Dendritic cell treated with granulocyte-macrophage colony-stimulating factor and Interleukin-4, amounts not matched to agents 40 ng/mL and 50 ng/mL, for 4 days (primary cell): ENCODE measurements around the gene ZC3H18.

Experiments
- H3K27ac Mint-ChIP-seq: one replicate; pipeline ENCODE4 v1.8.0; 2022; ENCODE audit warnings: mild to moderate bottlenecking, mixed read lengths
- H3K27me3 Mint-ChIP-seq: one replicate; pipeline ENCODE4 v1.8.0; 2022; ENCODE audit warnings: mild to moderate bottlenecking, mixed read lengths
- H3K36me3 Mint-ChIP-seq: one replicate; pipeline ENCODE4 v1.8.0; 2022; ENCODE audit warnings: low read depth, mixed read lengths
- H3K4me1 Mint-ChIP-seq: one replicate; pipeline ENCODE4 v1.8.0; 2022; ENCODE audit warnings: low read depth, mixed read lengths
- H3K4me3 Mint-ChIP-seq: one replicate; pipeline ENCODE4 v1.8.0; 2022; ENCODE audit warnings: mild to moderate bottlenecking, moderate library complexity, mixed read lengths
- H3K9me3 Mint-ChIP-seq: one replicate; pipeline ENCODE4 v1.8.0; 2022; ENCODE audit warnings: mixed read lengths
- intact Hi-C: fragments of 100-400 bp; cut with micrococcal nuclease; formaldehyde crosslinking; loops from one replicate; pipeline ENCODE4 v1.15.0; 2022

Gene ZC3H18

GRCh38 chr16:88529596-88529995 lies 40.6 kb upstream of the ZC3H18 start:
- Mint-ChIP-seq H3K9me3 (no peaks in the 10 kb centered on the region), H3K4me3 (no peak overlapping the region), H3K27me3 (peaks cover 29% of the 10 kb centered on the region), H3K4me1 (no peaks in the 10 kb centered on the region), H3K27ac (no peak overlapping the region), H3K36me3 (no peaks in the 10 kb centered on the region)
- intact Hi-C loops: no loop called here

DNA sequence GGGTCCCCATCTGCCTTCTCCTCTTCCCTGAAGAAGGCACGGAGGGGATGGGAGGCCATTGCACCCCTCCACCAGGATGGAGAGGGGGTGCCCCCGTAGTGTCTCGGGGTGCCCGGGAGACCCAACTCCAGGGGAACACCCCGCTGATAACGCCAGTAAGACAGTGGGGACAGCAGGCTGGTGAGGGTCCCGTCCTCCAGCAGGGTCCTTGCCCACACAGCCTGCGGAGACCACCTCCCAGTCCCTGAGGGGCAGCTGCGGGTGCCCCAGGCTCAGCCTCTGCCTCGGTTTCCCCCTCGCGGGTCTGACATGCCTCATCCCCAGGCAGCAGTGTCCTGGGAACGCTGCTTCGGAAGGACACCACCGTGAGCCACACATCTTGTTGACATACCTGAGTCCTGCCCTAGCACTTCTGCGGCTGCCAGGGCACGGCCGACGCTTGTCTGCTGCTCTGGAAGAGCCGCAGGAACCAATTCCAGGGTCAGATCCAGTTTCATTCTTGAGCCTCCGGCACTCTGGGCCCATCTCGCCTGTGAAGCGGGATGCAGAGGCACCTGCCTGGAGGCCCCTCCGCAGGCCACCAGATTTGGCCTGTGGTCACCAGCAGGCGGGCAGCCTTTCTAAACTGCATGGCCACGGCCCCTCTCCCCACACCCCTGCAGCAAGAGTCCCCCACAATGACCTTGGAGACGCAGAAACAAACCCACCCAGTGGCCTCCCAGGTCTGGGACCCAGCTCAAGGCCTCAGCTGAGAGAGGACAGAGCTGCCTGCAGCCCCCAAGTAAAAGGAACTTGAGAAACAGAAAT lies 39.9 kb upstream of the ZC3H18 start:
- H3K9me3 Mint-ChIP-seq: no peaks in the 10 kb centered on the region
- H3K27me3 Mint-ChIP-seq: peaks cover 23% of the 10 kb centered on the region
- H3K4me3 Mint-ChIP-seq: no peak overlapping the region
- peaks cover 4% of the 10 kb centered on the region for H3K4me1 Mint-ChIP-seq
- peaks cover 6% of the 10 kb centered on the region for H3K36me3 Mint-ChIP-seq
- H3K27ac Mint-ChIP-seq: no peak overlapping the region
- intact Hi-C loops: no loop called here

DNA sequence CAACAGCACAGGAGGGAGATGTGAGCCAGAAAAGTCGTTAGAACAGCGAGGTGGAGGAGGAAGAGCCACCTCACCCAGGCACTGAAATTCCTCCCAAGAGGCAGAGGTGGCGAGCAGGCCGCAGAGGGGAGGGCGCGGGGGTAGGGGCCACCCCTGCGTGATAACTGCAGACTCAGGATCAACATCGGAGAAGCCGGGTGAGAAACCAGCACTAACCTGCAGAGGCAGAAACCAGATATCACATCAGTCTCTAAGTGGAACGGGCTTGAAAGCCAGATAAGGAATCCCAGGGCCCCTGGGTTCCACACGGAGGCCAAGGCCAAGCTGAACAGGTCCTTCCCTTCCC lies 39.4 kb upstream of the ZC3H18 start:
- H3K4me3 Mint-ChIP-seq: no peak overlapping the region
- peaks cover 8% of the 10 kb centered on the region for H3K4me1 Mint-ChIP-seq
- H3K27me3 Mint-ChIP-seq: peaks cover 19% of the 10 kb centered on the region
- H3K27ac Mint-ChIP-seq: no peak overlapping the region
- peaks cover 11% of the 10 kb centered on the region for H3K36me3 Mint-ChIP-seq
- no peaks in the 10 kb centered on the region for H3K9me3 Mint-ChIP-seq
- intact Hi-C loops: no loop called here

DNA sequence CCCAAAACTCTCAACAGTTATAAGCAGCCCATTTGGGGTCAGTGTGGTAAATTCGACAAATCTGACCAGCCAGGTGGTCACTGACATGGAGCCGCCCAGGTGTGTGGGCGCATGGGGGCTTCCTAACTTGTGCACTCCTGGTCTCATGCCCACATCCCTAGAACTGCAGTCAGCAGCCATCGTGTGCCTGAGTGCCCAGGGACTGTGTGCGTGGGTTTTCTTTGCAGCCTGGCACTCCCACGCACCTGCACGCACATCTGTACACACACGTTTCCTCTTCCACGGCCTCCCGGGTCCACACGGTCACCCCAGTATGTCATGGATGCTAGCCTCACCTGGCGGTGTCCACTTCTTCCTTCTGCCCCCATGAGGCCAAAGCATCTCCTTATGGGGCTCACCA lies 38.9 kb upstream of the ZC3H18 start:
- no peak overlapping the region for H3K27ac Mint-ChIP-seq
- peaks cover 8% of the 10 kb centered on the region for H3K4me1 Mint-ChIP-seq
- intact Hi-C loops: no loop called here
- no peaks in the 10 kb centered on the region for H3K9me3 Mint-ChIP-seq
- peaks cover 15% of the 10 kb centered on the region for H3K27me3 Mint-ChIP-seq
- no peak overlapping the region for H3K4me3 Mint-ChIP-seq
- H3K36me3 Mint-ChIP-seq: peaks cover 11% of the 10 kb centered on the region

- no peaks in the 10 kb centered on the region for H3K9me3 Mint-ChIP-seq
- H3K4me1 Mint-ChIP-seq: peaks cover 8% of the 10 kb centered on the region
- H3K4me3 Mint-ChIP-seq: no peak overlapping the region
- H3K27ac Mint-ChIP-seq: no peak overlapping the region
- peaks cover 11% of the 10 kb centered on the region for H3K36me3 Mint-ChIP-seq
- H3K27me3 Mint-ChIP-seq: peaks cover 15% of the 10 kb centered on the region
- intact Hi-C loops: no loop called here
Observed at GRCh38 chr16:88531931-88532433, 38.2 kb upstream of the ZC3H18 start.

DNA sequence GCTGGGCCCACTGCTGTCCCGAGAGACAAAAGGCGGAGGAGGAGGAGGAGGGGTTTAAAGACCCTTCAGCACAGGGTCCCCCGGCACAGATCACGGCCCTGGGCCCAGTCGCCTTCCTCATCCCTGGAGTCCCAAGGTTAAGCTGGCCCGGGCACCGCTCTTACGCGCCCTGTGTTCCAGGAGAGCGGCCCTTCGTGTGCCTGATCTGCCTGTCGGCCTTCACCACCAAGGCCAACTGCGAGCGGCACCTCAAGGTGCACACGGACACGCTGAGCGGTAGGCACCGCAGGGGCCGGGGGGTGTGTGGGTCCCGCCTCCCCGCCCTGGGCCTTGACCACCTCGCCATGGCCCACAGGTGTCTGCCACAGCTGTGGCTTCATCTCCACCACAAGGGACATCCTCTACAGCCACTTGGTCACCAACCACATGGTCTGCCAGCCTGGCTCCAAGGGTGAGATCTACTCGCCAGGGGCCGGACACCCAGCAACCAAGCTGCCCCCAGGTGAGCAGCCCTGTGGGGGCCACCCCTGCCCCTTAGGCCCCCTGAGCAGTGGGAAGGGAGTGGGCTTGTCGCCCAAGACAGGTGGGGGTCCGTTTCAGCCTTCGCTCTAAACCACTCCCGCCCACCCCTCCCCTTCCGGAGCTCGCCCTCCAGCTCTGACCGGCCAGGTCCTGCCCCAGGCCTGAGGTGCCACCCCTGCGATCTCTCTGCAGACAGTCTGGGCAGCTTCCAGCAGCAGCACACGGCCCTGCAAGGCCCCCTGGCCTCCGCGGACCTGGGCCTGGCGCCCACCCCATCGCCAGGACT lies 37.6 kb upstream of the ZC3H18 start:
- peaks cover 8% of the 10 kb centered on the region for H3K4me1 Mint-ChIP-seq
- intact Hi-C loops: no loop called here
- no peak overlapping the region for H3K27ac Mint-ChIP-seq
- peaks cover 11% of the 10 kb centered on the region for H3K36me3 Mint-ChIP-seq
- peaks cover 18% of the 10 kb centered on the region for H3K27me3 Mint-ChIP-seq
- H3K4me3 Mint-ChIP-seq: no peak overlapping the region
- no peaks in the 10 kb centered on the region for H3K9me3 Mint-ChIP-seq

GRCh38 chr16:88533381-88533917 lies 36.8 kb upstream of the ZC3H18 start:
- Mint-ChIP-seq H3K27me3 (peaks cover 26% of the 10 kb centered on the region), H3K27ac (no peak overlapping the region), H3K36me3 (peaks cover 11% of the 10 kb centered on the region), H3K4me1 (peaks cover 8% of the 10 kb centered on the region), H3K4me3 (no peak overlapping the region), H3K9me3 (no peaks in the 10 kb centered on the region)
- intact Hi-C loops: no loop called here

DNA sequence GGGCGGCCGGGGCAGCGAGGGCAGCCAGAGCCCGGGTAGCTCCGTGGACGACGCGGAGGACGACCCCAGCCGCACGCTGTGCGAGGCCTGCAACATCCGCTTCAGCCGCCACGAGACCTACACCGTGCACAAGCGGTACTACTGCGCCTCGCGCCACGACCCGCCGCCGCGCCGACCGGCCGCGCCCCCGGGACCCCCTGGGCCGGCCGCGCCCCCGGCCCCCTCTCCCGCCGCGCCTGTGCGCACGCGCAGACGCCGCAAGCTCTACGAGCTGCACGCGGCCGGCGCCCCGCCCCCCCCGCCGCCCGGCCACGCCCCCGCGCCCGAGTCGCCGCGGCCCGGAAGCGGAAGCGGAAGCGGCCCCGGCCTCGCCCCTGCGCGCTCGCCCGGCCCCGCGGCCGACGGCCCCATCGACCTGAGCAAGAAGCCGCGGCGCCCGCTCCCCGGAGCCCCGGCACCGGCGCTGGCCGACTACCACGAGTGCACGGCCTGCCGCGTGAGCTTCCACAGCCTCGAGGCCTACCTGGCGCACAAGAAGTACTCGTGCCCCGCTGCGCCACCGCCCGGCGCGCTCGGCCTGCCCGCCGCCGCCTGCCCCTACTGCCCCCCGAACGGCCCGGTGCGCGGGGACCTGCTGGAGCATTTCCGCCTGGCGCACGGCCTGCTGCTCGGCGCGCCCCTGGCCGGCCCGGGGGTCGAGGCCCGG lies 36.1 kb upstream of the ZC3H18 start:
- Mint-ChIP-seq H3K4me1 (peaks cover 8% of the 10 kb centered on the region), H3K9me3 (no peaks in the 10 kb centered on the region), H3K36me3 (peaks cover 11% of the 10 kb centered on the region), H3K27me3 (peaks cover 29% of the 10 kb centered on the region), H3K4me3 (peak overlapping the region; percentile 65), H3K27ac (peak overlapping the region; percentile 78)
- intact Hi-C loops: no loop called here

- Mint-ChIP-seq H3K27me3 (peaks cover 35% of the 10 kb centered on the region), H3K9me3 (no peaks in the 10 kb centered on the region), H3K36me3 (peaks cover 11% of the 10 kb centered on the region), H3K27ac (peak overlapping the region; percentile 78), H3K4me1 (peaks cover 8% of the 10 kb centered on the region), H3K4me3 (peak overlapping the region; percentile 75)
- intact Hi-C loops: no loop called here
Observed at GRCh38 chr16:88534638-88535190, 35.5 kb upstream of the ZC3H18 start.

GRCh38 chr16:88535191-88535856 lies 34.9 kb upstream of the ZC3H18 start:
- Mint-ChIP-seq H3K27me3 (peaks cover 40% of the 10 kb centered on the region), H3K9me3 (no peaks in the 10 kb centered on the region), H3K36me3 (peaks cover 11% of the 10 kb centered on the region), H3K4me1 (peaks cover 8% of the 10 kb centered on the region), H3K4me3 (peak overlapping the region; percentile 75), H3K27ac (peak overlapping the region; percentile 78)
- intact Hi-C loops: no loop called here

- H3K36me3 Mint-ChIP-seq: peaks cover 11% of the 10 kb centered on the region
- intact Hi-C loops: no loop called here
- peaks cover 43% of the 10 kb centered on the region for H3K27me3 Mint-ChIP-seq
- no peak overlapping the region for H3K27ac Mint-ChIP-seq
- no peaks in the 10 kb centered on the region for H3K9me3 Mint-ChIP-seq
- H3K4me1 Mint-ChIP-seq: peaks cover 8% of the 10 kb centered on the region
- no peak overlapping the region for H3K4me3 Mint-ChIP-seq
Observed at GRCh38 chr16:88535857-88536222, 34.4 kb upstream of the ZC3H18 start.

DNA sequence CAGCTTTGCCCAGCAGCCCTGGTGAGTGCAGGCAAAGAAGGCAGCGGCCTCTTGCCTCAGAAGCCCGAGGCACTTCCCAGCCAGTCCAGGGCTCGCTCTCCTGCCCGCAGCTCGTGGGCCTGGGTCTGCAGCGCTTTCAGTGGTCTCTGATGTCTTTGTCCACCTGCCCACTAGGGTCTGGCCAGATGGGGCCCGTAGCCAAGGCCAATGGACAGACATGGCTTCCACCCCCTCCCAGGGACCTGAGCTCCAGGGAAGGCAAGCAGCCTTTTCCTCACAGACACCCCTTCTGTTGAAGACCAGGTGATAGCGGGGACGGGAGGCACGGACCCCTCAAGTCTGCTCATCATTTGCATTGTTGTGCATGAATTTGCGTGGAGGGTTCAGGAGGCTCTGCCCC lies 33.7 kb upstream of the ZC3H18 start:
- no peak overlapping the region for H3K4me3 Mint-ChIP-seq
- peaks cover 8% of the 10 kb centered on the region for H3K4me1 Mint-ChIP-seq
- no peak overlapping the region for H3K27ac Mint-ChIP-seq
- peaks cover 46% of the 10 kb centered on the region for H3K27me3 Mint-ChIP-seq
- H3K36me3 Mint-ChIP-seq: peaks cover 11% of the 10 kb centered on the region
- intact Hi-C loops: no loop called here
- no peaks in the 10 kb centered on the region for H3K9me3 Mint-ChIP-seq
